IPS DF 4.7 (cell line): ENCODE data around the gene PLAAT1.

Source experiments
- DNase-seq: peaks from one replicate; pipeline ENCODE4 v3.0.0-alpha.2; 2013; ENCODE audit warnings: low spot score; ENCODE audit errors: extremely low read depth

PLAAT1 gene

DNA sequence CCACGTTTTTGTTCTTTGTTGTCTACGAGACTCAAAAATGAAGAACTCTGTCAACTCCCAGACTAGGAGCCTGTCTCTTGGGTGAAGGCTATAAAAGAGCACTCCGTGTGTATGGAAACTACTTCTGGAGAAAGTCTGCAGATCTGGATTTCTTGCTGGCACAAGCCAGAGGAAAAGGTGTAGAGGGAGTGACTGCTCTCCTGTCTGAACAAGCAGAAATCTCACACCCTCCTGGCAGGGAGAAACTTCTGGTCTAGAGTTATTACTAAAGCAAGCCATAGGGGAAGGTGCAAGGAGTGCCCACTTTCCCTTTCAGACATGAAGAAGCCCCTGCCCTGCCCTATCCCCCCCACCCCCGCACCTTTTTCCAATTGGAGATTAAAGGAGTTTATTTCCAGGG, 9.5 kb downstream of the PLAAT1 start:
- no peak for DNase-seq

DNA sequence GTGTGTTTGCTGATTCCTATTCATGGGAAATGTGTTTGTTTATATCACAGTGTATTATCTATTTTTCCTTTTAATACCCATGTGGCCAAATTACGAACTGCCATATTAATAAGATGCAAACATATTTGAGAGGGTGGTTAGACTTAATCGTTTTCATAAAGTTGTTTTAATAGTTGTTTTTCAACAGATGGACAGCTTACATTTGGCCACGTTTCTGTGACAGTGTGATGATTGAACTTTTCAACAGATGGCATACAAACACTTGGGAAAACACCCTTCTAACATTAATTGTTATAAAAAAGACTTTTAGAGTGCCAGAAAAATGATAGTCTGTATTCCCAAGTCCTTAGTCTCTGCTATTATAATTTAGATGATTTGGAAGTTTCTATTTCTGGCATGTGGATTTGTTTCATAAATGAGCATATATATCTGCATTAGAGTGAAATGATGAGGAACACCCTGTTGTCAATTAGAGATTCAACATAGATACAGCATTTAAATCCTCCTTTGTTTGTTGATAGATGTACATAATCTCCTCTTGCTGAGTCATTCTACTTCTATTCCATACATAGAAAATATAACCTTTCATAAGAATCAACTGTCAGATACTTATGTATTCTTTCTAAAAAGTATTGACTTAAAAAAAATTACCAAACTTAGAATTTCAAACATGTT, 13.1 kb downstream of the PLAAT1 start:
- no peak for DNase-seq

DNA sequence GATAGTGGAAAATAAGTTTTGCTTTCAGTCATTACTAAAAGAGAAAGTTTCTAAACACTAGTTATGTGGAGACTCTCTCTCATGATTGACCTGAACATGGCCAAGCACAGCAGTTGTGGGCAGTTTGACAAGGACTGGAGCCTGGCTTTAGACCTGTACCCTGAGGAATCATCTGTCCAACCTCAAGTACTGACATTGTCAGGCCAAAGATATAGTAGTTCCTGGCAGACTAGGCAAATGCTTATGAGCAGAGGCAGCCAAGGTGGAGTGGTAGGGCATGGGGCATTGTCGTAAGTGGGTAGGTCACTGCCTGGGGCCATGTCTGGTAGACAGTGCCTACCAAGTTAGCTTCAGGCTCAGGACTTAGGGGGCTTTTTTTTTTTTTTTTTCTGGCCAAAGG, 20.9 kb downstream of the PLAAT1 start:
- no peak for DNase-seq

DNA sequence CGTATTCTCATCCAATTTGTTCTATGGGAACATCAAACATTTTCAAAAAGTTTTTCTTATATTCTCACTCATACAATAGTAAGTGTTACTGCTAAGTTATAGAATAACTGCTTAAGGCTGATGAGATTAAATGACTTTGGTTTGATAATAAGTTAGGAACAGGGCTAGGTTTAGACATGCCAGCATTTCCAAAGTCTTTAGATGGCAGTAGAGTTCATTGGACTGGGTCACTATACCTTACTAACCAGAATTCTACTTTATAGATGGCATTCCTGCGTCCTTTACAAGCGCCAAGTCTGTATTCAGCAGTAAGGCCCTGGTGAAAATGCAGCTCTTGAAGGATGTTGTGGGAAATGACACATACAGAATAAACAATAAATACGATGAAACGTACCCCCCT, 21.7 kb downstream of the PLAAT1 start:
- no peak for DNase-seq

DNA sequence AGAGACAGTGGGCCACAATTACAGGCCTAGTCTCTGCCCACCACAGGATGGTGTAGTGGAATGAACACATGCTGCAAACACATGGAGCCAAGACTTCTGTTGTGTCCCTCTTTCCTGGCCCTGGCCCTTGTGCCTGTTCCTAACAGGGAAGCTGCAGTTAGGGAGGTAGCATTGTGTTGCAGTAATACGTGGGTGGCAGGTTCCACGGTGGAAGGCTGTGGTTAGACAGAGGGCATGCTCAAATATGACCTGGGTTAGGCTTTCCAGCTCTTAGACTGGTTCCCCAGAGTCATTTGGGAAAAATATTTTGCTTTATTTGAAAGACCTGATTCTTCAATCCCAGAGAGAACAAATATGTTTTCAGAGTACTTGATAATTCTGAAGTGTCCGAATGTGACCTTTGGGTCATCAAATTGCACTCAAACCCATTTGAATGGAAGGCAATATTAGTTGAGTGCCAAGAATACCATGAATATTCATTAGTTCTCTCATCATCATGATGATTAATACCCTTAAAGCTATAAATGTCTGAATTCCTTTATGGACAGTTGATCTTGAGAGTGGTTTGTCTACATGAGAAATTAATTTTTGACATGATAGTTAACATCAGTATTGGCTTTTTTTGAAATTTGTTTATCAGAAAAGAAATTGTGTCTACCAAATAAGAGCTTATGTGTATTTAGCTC, 28.5 kb downstream of the PLAAT1 start:
- DNase-seq = no peak

DNA sequence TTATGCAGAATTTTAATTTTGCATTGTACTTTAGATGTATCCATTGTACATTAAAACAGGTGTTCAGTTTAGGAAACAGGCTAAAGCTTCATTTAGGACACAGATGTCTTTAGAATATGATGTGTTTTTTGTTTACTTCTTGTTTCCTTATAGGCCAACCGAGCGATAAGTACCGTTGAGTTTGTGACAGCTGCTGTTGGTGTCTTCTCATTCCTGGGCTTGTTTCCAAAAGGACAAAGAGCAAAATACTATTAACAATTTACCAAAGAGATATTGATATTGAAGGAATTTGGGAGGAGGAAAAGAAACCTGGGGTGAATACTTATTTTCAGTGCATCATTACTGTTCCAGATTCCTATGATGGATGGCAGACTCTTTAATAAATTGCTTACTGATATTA, 29.4 kb downstream of the PLAAT1 start:
- DNase-seq = no peak

DNA sequence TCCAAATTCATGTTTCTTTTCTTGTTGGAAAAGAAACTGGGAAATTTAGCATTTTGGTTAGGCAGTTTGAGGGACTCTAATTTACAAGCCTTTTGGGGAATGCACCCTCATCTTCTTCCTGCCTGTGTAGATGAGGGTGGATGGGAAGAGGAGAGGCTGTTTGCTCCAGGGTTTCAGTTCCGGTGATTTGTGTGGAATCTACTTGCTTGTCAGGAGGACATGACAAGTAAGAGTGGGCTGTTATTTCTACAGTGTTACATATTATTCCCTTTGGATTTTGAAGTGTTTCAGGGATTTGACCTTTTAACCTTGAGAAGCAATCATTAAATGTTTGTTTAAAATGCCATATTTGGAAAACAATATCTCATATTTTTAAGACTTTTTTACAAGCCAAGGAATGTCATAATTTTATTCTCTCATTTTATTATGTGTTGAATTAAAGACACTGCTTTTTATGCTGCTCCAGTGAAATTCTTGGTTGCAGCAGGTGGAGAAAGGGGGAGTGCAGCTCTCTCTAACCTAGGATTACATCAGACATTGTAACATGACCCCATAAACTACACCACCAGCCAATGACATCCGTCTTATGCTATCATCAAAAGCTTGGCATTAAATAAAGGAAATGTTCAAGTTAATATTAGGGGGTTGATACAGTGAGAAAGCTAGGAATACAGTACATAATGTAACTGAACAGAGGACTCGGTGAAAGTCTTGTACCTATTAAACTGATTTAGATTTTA, 30.2 kb downstream of the PLAAT1 start:
- no peak for DNase-seq

DNA sequence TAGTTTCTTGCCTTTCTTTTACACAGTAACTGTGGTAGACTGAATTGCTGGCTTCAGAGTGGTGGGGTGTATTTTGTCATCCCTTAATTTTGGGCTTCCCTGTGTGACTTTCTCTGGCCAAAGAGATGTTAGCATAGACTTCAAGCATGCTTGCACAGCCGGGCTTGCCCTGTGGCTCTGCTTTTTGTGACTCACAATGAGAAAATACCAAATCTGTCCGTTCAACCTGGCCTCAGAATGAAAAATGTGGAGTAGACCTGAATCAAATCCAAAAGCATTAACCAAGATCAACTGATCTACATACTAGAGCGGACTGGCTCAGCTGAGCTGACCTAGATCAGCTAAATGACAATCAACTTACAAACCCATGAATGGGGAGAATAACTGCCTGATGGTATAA, 51.4 kb downstream of the PLAAT1 start:
- no peak for DNase-seq

DNA sequence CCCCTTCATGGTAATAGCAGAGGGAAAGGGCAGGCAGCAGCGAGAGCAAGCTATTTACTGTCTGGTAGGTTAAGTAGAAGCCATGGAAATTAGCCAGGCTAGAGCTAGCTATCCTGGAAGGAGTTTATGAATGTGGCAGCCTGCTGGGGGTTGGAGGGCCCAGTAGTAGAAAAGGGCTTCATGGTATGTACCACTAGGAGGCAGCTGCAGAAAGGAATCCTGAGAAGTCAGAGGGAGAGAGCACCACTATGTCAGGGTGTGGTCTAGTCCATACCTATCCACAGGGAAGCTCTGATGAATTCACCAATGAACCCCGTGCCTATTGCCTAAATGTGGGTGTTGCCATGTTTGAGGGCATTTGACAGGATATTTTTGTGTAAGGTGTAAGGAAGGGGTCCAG, 55.0 kb downstream of the PLAAT1 start:
- no peak for DNase-seq

DNA sequence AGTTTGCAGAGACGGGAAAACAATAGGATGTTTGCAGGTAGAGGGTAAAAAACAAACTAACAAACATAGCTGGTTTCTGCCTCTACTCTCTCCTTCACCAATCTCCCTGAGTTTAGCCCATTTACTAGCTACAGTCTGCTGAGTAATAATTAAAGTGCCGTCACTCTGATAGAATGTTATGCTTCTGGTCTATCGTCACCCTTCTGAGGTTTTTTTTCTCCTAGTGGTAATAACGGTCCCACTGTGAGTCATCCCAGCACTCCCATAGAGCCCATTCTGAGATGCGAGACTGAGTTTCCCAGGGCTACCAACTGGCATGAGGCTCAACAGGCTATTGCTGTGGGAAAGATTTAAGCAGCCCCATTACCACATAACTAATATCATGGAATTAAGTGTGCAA, 56.4 kb downstream of the PLAAT1 start:
- no peak for DNase-seq

DNA sequence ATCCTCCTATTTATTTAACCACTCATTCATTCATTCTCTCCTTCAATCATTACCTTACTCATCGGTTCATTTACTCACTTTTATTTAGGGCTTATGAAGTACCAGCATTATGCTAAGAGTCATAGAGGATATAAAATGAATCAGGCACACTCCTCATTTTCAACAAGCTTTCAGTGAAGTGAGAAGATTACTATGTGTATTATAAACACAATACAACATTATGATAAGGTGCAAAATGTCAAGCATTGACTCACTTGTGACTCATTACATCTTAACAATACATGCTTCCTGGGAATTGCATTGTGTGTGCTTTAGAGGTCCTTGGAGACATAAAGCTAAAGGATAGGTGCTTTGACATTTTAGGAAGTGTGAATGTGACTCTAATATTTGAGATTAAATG, 60.4 kb downstream of the PLAAT1 start:
- no peak for DNase-seq

DNA sequence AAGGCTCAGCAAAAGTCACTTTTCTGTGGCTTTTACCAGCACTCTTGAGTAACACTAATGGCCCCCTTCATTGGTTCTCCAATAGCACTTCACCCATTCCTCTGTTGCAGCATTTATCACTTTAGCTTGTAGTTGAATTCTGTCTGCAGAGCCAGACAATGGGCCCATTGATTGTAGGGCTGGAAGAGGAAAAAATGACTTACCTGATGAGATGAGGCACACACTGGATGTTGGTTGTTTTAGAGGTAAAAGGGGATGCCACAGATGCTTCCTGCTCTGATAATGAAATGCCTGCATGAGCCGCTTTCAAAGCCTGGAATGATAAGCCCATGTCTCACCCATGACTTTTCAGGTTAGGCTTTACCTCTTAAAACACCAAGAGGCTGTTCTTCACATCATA, 64.3 kb downstream of the PLAAT1 start:
- no peak for DNase-seq

DNA sequence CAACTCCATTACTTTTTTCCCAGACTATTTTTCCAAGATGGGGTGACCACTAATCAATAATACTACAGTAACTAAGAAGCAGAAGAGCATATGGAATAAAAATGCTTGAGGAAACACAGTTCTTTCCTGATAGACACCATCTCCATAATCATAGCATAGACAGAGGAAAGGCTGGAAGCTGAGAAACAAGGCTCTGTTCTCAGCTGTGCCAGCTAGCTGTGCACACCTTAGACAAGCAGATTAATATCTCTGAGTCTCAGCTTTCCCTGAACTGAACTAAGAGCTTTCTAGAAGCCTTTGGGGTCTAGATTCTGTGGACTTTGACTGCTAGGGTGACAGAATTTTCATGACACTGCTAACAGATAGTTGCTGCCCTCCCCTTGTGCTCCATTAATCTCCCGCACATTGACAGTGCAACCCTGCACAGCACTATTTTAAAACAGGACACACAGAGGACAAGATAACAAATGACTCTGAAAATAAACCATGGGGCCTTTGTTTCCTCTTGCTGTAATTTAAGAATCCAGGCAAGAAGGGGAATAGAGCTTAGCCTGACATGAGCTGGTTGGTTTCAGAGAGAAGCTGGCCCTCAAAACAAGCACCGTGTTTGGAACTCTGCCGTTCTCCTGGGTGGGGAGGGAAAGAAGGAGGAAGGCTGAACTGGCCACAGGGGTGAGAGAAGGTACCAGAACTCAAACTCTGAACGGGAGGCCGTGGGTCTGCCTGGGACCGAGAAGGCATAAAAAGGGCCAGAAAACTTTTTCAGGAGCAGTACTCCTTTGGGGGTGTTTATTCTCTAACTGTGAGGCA, 70.1 kb downstream of the PLAAT1 start:
- DNase-seq = no peak

DNA sequence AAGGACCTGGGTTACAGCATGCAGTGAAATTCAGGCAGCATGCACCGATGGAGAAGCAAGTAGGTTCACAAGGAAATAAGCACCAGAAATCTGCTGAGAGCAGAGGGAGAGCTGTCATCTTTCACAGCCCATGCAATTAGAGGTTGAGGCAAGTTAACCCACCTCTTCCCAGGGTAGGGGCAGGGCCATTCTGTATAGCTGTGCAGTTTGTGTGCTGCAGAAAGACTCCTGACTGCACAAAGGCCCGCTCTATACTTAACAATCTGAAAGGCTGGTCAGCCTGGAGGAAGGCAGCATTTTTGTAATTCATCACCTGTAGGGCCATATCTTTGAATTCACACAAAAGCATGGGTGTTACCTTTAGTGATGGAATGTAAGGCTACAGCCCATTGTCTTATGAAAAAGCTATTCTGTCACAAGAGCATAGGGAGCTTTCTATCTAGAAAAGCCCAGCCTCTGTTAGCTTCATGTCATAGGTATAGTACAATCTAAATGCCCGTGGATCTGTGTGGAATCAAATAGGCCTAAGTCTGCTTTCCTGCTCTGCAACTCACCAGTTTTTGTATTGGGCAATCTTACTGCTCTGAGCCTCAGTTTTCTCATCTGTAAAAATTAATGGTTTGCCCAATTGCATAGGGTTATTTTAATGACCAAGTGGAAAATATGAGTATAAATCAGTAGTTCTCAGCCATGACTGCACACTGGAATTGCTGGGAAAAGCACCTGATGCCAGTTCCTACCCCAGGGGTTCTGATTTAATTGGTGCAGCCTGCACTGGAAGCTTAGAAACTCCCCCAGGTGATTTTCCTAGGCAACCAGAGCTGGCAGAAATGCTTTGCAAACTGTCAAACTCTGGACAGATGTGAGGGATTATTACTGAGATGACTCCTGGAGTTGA, 72.3 kb downstream of the PLAAT1 start:
- DNase-seq = no peak

DNA sequence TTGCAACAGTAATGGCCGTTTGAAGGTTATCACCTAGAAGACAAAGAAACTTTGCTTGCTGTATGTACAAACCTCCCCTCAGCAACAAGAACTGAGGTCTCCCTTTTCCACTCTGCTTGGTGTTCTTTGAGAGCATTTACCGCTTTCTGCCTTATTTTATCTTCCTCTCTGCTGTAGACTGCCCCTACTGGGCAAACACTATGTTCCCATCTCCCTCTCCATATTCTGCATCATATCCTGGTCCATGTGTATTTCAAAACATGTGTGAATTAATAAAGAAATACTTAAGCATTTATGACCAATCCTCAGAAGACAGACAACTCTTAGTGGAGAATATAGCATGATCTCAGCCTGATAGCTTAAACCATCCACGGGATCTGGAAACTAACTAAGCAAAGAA, 73.1 kb downstream of the PLAAT1 start:
- DNase-seq = no peak

DNA sequence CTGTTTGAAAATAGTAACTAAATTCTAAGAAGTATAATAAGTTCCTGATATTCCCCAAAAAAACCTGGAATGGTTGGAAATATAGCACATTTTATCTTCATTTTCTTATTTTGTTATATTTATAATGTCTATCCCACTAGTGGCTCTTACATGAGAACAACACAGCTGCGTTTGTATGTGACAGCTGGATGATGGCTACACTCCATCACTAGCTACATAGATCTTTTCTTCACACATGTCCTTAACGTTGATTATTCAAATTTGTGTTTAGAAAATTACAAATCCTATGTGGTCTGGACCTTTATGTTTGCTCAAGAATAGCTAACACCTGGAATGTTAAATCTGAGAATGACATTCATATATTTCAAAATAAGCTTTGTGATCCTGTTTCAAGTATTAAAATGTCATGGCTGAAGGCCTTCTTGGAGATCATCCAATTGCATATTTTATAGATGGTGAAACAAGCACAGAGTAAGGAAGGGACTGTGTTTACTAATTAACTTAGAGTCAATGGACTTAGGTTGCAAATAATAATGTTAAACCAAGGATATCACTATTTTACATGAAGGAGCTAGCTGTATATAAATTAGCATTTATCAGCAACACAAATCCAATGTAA, 76.8 kb downstream of the PLAAT1 start:
- DNase-seq = no peak
